HG03066 (cell line): ENCODE measurements around the gene WDR5B.
"Not testable (repeated sequence)": the region's sequence is repeated elsewhere in the genome, so short reads cannot be mapped to it uniquely, and the experiment has no call there.

Experiments used
- ATAC-seq: cut with Tn5 transposase; IDR thresholded peaks from one replicate; pipeline ENCODE4 v1.9.1; 2021; ENCODE audit warnings: low read depth; ENCODE audit not compliant: unreplicated experiment

Gene WDR5B

GRCh38 chr3:122415762-122416654, at the start of gene WDR5B:
WDR5B (minus strand) TSS chr3:122416062; CDS start chr3:122415528, 534 bp downstream.
- ATAC-seq, result peak; percentile 84

GRCh38 chr3:122464659-122465058, 48.8 kb upstream of the WDR5B start:
- ATAC-seq, result no peak

DNA sequence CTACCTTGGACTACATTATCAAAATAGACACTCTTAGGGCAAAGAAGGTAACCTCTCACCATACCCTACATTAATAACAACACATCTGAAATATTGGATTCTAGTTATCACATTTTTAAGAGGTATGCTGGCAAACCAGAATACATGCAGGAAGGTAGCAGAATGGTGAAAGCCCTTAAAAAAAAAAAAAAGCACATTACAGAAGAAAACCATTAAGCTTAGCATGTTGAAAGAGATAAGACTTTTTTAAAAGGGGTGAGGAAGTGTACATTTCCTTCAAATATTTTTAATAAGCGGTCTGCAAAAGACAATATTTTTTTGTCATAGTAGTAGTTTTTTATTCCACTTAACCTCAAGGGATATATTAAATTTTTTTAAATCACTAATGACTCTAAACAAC, 46.5 kb upstream of the WDR5B start:
- no peak for ATAC-seq

GRCh38 chr3:122461806-122462205, 45.9 kb upstream of the WDR5B start:
- no peak for ATAC-seq

GRCh38 chr3:122458992-122459391, 43.1 kb upstream of the WDR5B start:
- ATAC-seq, result no peak

GRCh38 chr3:122457706-122458105, 41.8 kb upstream of the WDR5B start:
- no peak for ATAC-seq

DNA sequence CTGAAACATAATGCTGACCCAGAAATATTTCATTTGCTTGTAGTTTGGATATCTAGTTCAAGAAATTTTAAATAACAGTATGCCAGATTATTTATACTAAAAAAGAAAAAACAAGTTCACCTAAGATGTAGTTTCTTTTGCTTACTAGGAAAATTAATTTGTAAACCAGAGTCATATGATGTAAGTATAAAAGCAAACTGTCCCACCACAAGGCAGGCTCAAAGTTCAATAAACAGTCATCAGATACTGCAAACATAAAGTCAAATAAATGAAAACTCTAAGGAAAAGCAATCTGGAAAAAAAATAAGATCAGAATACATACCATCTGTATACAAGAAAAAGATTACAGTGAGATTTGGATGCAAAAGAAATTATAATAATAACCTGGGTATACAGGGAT, 40.2 kb upstream of the WDR5B start:
- no peak for ATAC-seq

- no peak for ATAC-seq
These were observed 35.5 kb upstream of the WDR5B start for GRCh38 chr3:122451371-122451770.

GRCh38 chr3:122448218-122448617, 32.4 kb upstream of the WDR5B start:
- ATAC-seq, result not testable (repeated sequence)

- ATAC-seq, result not testable (repeated sequence)
These were observed 28.6 kb upstream of the WDR5B start for GRCh38 chr3:122444491-122444887.

GRCh38 chr3:122443762-122444490, 28.1 kb upstream of the WDR5B start:
- ATAC-seq, result not testable (repeated sequence)

- no peak for ATAC-seq
These were observed 27.2 kb upstream of the WDR5B start for GRCh38 chr3:122443090-122443489.

DNA sequence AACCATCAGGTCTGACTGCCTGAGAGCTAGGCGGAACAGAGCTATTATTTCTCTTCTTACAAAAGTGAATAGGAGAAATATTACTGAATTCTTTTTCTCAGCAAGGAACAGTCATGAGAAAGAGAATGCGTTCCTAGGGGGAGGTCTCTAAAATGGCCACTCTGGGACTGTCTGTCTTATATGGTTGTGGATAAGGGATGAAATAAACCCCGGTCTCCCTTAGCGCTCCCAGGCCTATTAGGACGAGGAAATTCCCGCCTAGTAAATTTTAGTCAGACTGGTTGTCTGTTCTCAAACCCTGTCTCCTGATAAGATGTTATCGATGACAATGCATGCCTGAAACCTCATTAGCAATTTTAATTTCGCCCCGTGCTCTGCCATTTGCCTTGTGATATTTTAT, 20.1 kb upstream of the WDR5B start:
- no peak for ATAC-seq

DNA sequence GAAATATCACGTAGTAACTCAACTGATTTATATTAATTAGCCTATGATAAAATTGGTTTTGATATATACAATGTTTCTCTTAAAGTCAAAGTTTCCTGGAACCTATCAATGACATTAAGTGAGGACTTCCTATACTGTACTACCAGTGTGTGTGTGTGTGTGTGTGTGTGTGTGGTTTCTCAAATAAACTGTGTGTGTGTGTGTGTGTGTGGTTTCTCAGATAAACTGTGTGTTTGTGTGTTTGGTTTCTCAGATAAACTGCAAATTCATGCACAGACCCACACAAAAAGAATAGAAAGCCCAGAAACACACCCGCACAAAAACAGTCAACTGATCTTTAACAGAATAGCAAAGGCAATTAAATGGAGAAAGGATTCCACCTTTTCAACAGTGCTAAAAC, 14.5 kb upstream of the WDR5B start:
- ATAC-seq, result no peak

- ATAC-seq, result no peak
These were observed 12.1 kb upstream of the WDR5B start for GRCh38 chr3:122427857-122428471.

DNA sequence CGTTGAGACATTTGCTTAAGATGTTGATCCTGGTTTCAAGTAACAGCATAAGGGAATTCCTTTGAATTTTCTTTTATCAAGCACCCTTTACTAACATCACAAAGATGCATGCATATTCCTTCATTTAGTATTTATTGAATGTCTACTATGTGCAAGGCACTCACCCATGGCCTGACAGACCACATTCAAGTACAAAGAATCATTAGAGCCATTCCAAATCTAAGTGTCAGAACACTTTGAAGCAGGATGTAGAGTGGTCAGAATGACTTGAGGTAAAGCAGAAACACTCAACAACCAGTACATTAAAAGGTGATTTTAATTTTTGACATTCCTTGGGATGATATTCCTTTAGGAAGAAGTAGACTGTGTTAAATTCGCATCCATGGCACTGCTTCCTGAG, 6.0 kb upstream of the WDR5B start:
- no peak for ATAC-seq

- no peak for ATAC-seq
These were observed 5.2 kb upstream of the WDR5B start for GRCh38 chr3:122421101-122421500.

DNA sequence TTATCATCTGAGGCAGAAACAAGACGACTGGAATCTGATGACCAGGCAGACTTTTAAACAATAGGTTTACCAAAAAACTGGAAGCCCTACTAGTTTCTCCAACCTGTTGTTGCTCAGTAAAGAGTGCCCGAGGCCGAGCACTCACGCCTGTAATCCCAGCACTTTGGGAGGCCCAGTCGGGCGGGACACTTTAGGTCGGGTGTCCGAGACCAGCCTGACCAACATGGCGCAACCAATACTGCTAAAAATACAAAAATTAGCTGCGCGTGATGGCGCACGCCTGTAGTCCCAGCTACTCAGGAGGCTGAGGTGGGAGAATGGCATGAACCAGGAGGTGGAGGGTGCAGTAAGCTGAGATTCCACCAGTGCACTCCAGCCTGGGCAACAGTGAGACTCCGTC, 1.1 kb upstream of the WDR5B start:
- no peak for ATAC-seq

- peak; percentile 58 for ATAC-seq
These were observed 638 bp downstream of the WDR5B start for GRCh38 chr3:122415104-122415744.

DNA sequence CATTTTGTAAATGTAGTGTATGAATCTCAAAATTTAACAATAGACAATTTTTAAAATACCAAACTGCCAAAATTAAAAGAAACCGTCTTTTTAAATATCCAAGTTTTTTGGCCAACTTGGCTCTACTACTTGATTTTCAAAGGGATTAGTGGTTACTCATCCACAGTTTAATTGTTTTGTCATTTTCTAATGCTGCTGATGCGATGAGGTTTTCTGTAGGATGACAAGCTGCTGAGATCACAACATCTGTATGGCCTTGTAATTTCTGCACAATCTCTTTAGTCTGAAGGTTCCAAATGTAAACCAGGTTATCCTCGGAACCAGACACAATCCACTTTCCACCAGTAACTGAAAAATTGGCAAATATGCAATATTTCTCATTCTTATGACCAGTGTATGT, 1.5 kb downstream of the WDR5B start:
- no peak for ATAC-seq

DNA sequence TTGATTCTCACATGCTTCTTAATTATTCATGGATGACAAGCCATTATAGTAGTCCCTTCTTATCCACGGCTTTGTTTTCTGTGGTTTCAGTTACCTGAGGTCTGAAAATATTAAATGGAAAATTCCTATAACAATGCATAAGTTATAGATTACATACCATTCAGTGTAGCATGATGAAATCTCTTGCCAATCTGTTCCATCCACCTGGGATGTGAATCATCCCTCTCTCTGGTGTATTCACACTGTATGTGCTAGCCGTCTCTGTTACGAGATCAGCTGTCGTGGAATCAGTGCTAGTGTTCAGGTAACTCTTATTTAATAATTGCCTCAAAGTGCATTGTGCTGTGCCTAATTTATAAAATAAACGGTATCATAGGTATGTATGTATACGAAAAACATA, 5.2 kb downstream of the WDR5B start:
- ATAC-seq, result no peak
